ENCODE results near the gene NHLRC2. TPM values are rescaled to one million over a fixed set of nuclear protein-coding genes. Genes with fewer than 3 reads are reported as not detected.

Gene NHLRC2
- total RNA-seq, 1 donor from 2014 or later: 46.3 TPM

GRCh38 chr10:113927440-113927839, 73.0 kb downstream of the NHLRC2 start:
- Histone ChIP-seq H3K4me3 (ENCODE audit: low read depth, low read length) (no peak overlapping the region), H3K27me3 (ENCODE audit: control insufficient read depth, insufficient read depth, low read length) (no peaks in the 10 kb centered on the region), H3K36me3 (ENCODE audit: control insufficient read depth, insufficient read depth, low read length) (no peaks in the 10 kb centered on the region)
- no peak for DNase-seq (ENCODE audit: low read depth)
- no peak for TF ChIP-seq CTCF (IDR thresholded peaks at IDR 0.05; ENCODE audit: insufficient read depth, low read length, poor library complexity, severe bottlenecking)

GRCh38 chr10:113928830-113929229, 74.4 kb downstream of the NHLRC2 start:
- Histone ChIP-seq H3K36me3 (ENCODE audit: control insufficient read depth, insufficient read depth, low read length) (no peaks in the 10 kb centered on the region), H3K27me3 (ENCODE audit: control insufficient read depth, insufficient read depth, low read length) (no peaks in the 10 kb centered on the region), H3K4me3 (ENCODE audit: low read depth, low read length) (no peak overlapping the region)
- no peak for DNase-seq (ENCODE audit: low read depth)
- no peak for TF ChIP-seq CTCF (IDR thresholded peaks at IDR 0.05; ENCODE audit: insufficient read depth, low read length, poor library complexity, severe bottlenecking)

- TF ChIP-seq CTCF (IDR thresholded peaks at IDR 0.05; ENCODE audit: insufficient read depth, low read length, poor library complexity, severe bottlenecking): no peak
- no peak for DNase-seq (ENCODE audit: low read depth)
Measured at GRCh38 chr10:113929522-113929921, 75.1 kb downstream of the NHLRC2 start.

GRCh38 chr10:113930482-113931057, 76.1 kb downstream of the NHLRC2 start:
- no peak for TF ChIP-seq CTCF (IDR thresholded peaks at IDR 0.05; ENCODE audit: insufficient read depth, low read length, poor library complexity, severe bottlenecking)
- no peak for DNase-seq (ENCODE audit: low read depth)
- Histone ChIP-seq H3K36me3 (ENCODE audit: control insufficient read depth, insufficient read depth, low read length) (no peaks in the 10 kb centered on the region), H3K4me3 (ENCODE audit: low read depth, low read length) (no peak overlapping the region), H3K27me3 (ENCODE audit: control insufficient read depth, insufficient read depth, low read length) (no peaks in the 10 kb centered on the region)

More at GRCh38 chr10:113929522-113929921, 75.1 kb downstream of the NHLRC2 start:
- H3K27me3 ChIP-seq (ENCODE audit: control insufficient read depth, insufficient read depth, low read length): no peaks in the 10 kb centered on the region
- no peak overlapping the region for H3K4me3 ChIP-seq (ENCODE audit: low read depth, low read length)
- no peaks in the 10 kb centered on the region for H3K36me3 ChIP-seq (ENCODE audit: control insufficient read depth, insufficient read depth, low read length)

- Histone ChIP-seq H3K27me3 (ENCODE audit: control insufficient read depth, insufficient read depth, low read length) (no peaks in the 10 kb centered on the region), H3K4me3 (ENCODE audit: low read depth, low read length) (no peak overlapping the region), H3K36me3 (ENCODE audit: control insufficient read depth, insufficient read depth, low read length) (no peaks in the 10 kb centered on the region)
- no peak for DNase-seq (ENCODE audit: low read depth)
- no peak for TF ChIP-seq CTCF (IDR thresholded peaks at IDR 0.05; ENCODE audit: insufficient read depth, low read length, poor library complexity, severe bottlenecking)
Measured at GRCh38 chr10:113932854-113933253, 78.4 kb downstream of the NHLRC2 start.

GRCh38 chr10:113933894-113934532, 79.6 kb downstream of the NHLRC2 start:
- Histone ChIP-seq H3K36me3 (ENCODE audit: control insufficient read depth, insufficient read depth, low read length) (no peaks in the 10 kb centered on the region), H3K27me3 (ENCODE audit: control insufficient read depth, insufficient read depth, low read length) (no peaks in the 10 kb centered on the region), H3K4me3 (ENCODE audit: low read depth, low read length) (no peak overlapping the region)
- TF ChIP-seq CTCF (IDR thresholded peaks at IDR 0.05; ENCODE audit: insufficient read depth, low read length, poor library complexity, severe bottlenecking): no peak
- no peak for DNase-seq (ENCODE audit: low read depth)

All from kidney epithelial cell (primary cell).